Panc1 (cell line): ENCODE data around the gene ACOXL.

Experiments used
- CTCF ChIP-seq: fragments of 450-650 bp; IDR thresholded peaks from 2 replicates; pipeline ENCODE4 v1.5.1; 2017; ENCODE audit warnings: mild to moderate bottlenecking
- POLR2AphosphoS5 ChIP-seq: IDR thresholded peaks from 2 replicates; pipeline ENCODE4 v1.6.1; 2012; ENCODE audit warnings: mild to moderate bottlenecking, low read depth, low read length, moderate library complexity

DNA sequence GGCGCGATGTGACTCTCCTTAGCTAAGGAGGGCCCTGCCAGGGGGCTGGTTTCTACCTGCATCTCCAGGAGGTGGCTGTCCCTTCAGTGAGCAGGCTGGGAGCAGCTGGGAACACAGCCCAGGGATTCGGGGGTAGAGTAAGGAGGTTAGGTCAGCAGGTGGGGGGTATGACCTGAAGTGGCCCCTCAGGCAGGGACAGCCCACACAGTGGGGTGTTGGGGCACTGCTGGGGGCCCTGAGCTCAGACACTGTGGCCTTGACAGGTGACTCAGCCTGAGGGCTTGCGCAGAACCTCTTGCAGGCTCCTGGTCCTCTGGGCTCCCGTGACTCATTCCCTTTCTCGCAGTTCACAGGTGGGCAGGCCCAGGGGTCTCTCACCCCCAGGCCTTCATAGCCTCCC, 202.6 kb downstream of the ACOXL start:
- TF ChIP-seq CTCF (no peak), POLR2AphosphoS5 (no peak)
